Stimulated activated CD8-positive, alpha-beta memory T cell treated with anti-CD3 and anti-CD28 coated beads, Interleukin-2, amount 100 ng/mL, for 1 hour (primary cell): ENCODE measurements around the gene NLRP12.
A peak's percentile ranks its signal among the peaks of the same experiment; 100 is the strongest.
"Not testable (repeated sequence)": the region's sequence is repeated elsewhere in the genome, so short reads cannot be mapped to it uniquely, and the experiment has no call there.

Source experiments
- DNase-seq, 2 donors: peaks; one replicate each; pipeline ENCODE4 v3.0.0-alpha.2; 2020; ENCODE audit warnings: low read depth in 2 of 2

NLRP12 gene, protein sequence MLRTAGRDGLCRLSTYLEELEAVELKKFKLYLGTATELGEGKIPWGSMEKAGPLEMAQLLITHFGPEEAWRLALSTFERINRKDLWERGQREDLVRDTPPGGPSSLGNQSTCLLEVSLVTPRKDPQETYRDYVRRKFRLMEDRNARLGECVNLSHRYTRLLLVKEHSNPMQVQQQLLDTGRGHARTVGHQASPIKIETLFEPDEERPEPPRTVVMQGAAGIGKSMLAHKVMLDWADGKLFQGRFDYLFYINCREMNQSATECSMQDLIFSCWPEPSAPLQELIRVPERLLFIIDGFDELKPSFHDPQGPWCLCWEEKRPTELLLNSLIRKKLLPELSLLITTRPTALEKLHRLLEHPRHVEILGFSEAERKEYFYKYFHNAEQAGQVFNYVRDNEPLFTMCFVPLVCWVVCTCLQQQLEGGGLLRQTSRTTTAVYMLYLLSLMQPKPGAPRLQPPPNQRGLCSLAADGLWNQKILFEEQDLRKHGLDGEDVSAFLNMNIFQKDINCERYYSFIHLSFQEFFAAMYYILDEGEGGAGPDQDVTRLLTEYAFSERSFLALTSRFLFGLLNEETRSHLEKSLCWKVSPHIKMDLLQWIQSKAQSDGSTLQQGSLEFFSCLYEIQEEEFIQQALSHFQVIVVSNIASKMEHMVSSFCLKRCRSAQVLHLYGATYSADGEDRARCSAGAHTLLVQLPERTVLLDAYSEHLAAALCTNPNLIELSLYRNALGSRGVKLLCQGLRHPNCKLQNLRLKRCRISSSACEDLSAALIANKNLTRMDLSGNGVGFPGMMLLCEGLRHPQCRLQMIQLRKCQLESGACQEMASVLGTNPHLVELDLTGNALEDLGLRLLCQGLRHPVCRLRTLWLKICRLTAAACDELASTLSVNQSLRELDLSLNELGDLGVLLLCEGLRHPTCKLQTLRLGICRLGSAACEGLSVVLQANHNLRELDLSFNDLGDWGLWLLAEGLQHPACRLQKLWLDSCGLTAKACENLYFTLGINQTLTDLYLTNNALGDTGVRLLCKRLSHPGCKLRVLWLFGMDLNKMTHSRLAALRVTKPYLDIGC

DNA sequence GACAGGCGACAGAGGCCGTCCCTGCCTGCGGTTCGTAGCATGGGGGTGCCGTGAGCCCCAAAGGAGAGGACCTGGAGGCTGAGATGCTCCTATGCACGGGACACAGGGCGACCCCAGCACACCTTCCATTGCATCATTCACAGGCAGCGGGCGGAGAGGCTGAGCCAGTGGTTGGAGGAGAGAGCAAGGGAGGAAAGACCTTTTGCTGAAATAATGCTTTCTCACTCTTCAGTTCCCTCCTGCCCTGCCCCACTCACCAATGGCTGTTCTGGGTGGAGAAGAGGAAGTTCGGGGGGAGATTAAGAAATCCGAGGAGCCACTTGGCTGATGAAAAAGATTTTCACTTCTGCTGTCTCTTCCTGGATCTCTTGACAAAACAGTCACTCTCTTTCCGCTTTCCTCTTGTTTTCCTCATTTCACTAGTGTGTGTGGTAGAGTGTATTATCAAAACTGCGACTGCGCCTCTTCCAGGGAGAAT, at the start of gene NLRP12:
Gene NLRP12 (minus strand): TSS at position 181 of the 478 bp plus-strand sequence. CDS start 140 bp downstream, at position 41.
- no peak for DNase-seq

DNA sequence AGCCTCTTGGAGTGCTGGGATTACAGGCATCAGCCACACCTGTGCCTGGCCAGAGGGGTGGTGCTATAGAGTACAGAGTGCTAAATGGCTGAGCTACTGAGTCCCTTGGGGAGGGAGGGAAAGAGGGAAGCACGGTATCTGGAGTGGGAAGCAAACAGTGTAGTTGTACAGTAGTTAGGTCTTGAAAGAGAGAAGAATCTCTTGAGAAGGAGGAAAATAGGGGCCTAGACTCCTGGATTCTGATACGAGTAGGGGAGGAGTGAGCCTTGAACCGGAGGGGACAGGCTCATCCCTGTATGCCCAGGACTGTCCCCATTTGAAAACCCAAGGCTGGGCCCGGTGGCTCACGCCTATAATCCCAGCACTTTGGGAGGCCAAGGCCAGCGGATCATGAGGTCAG, 48.6 kb upstream of the NLRP12 start:
- DNase-seq = no peak

DNA sequence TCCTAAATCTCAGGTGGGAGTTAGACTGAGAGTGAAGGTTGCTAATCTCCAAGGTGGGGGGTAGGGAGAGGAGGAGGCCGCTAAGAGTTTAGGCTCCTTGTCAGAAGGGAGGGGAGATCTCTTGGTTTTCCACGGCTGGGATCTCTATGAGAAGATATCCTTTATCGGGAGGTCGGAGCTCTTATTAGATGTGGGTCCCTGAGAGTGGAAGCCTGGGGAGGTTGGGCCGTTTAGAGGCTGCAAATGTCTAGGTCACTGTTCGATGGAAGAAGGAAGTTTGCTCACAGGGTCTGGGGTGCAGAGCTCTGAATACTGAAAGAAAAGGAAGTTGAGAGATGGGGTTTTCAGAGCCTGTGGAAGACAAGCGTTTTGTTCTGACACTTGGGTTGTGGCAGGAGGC, 47.3 kb upstream of the NLRP12 start:
- no peak for DNase-seq

DNA sequence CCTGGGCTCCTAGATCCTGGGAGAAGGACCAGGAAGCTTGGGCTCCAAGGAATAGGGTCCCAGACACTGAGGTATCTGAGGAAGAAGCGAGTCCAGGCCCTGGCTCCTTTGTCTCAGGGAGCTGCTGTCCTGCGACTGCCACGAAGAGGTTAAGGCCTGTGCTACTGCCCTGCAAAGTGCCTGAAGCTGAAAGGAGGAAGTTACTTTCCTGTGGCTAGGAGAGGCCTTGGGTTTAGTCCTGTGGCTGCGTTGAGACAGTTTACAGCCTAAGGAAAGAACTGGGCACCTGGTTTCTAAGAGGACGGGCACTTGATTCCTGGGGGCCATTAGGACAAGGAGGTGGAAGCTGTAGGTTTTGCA, 46.4 kb upstream of the NLRP12 start:
- DNase-seq = no peak

DNA sequence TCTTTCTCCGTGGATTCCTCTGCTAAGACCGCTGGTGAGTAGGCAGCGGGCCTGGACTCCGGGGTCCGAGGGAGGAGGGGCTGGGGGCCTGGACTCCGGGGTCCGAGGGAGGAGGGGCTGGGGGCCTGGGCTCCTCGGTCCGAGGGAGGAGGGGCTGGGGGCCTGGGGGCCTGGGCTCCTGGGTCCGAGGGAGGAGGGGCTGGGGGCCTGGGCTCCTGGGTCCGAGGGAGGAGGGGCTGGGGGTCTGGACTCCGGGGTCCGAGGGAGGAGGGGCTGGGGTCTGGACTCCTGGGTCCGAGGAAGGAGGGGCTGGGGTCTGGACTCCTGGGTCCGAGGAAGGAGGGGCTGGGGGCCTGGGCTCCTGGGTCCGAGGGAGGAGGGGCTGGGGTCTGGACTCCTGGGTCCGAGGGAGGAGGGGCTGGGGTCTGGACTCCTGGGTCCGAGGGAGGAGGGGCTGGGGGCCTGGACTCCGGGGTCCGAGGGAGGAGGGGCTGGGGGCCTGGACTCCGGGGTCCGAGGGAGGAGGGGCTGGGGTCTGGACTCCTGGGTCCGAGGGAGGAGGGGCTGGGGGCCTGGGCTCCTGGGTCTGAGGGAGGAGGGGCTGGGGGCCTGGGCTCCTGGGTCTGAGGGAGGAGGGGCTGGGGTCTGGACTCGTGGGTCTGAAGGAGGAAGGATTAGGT, 45.8 kb upstream of the NLRP12 start:
- DNase-seq = not testable (repeated sequence)

DNA sequence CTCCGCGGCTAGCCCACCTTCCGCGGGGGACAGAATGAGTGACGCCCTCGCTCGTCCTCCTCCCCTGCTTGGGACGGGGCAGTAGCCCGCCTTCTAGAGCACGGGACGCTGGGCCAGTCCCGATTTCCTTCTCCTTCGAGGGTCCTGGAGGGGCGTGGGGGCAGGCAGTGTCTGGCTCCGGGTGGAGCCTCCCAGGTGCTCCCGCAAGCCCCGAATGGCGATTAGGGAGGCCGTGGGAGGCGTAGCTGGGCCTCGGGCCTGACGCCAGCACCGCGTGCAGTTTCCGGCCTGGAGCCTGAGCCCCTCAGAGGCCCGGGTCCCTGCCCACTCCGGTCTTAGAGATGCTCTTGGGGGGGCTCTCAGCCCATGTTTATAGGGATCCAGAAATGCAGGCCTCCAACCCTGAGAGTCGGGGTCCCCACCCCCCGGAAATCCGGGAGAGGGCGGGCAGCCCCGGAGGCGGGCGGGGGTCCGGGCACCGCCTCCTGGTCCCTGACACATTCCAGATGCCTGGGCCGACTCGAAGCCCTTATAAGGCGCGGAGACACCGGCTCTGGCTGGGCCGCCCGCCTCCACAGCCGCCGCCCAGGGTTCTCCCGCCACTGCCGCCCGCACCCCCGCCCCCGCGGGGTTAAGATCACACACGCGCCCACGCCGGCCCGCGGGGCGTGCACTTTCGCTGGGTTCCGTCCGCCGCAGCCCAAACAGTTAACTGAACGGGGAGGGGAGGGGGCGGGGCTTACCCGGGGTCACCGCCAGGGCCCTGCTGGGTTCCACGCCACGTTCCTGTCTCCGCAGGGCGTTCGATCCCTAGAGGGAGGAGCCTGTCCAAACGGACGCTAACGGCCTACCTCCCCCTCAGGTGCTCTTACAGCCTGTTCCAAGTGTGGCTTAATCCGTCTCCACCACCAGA, 45.0 kb upstream of the NLRP12 start:
- DNase-seq = peak; percentile 71 to 81

DNA sequence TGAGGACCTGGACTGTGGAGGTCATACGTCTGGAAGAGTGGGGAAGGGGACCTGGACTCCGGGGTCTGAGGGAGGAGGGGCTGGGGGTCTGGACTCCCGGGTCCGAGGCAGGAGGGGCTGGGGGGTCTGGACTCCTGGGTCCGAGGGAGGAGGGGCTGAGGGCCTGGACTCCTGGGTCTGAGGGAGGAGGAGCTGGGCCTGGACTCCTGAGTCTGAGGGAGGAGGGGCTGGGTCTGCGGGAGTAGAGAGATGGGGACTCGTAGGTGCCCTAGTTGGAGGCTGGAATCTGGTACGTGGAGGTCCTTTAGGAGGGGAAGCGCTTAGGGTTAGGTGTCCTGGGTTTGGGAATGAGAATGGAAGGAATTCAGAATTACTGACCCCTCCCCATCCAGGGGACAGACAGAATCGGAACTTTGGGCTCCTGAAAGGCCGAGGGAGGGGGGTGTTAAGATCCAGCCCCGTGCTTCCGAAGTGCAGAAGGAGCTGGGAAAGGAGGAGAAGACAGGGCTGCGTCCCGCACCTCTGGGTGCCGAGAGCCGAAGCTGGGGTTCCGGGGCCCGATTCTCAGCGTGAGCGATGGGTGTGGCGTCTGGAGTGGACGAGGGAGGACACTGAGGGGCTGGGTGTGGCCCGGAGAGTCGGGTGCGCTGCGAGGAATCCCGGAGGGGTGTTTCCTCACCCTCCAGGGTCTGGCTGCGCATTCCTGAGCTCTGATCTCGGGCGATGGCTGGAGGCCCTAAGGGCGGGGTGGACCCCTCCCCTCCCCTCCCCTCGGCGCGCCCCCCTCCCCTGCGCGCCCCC, 44.2 kb upstream of the NLRP12 start:
- no peak for DNase-seq

DNA sequence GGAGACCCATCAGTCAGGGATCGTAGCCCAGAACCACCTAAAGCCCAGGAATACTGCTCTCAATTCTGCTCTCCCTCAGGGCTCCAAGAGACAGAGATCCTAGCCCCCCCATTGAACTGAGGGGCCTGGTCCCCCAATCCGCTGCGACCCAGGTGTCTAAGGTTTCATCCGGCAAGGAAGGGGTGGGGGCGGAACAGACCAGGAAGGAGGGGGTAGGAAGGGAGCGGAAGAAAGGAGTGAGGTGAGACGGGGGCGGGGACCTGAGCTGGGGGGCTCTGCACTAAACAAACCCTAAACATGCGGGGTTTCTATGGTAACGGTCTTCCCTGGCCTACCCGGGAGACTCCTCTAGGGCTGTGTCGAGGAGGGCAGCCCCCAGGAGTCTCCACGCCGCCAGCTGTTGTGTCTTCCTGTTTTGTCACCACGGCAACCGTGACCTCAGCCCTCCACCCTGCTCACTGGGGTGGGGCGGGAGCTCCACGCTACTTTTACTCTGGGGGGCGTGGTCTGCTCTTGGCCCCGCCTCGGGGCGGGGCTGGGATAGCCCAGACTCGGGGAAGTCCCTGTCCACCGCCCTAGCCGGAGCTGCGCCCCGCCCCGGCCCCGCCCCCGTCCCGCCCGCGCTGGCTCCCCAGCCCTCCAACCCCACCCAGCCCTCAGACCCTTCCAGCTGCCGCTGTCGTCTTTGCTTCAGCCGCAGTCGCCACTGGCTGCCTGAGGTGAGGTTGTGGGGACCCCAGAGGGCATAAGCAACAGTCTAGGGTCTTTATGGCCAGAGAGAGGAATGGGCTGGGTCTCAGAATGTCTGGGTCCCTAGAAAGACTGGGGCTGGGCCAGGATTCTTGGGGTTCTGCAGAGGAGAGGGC, 43.3 kb upstream of the NLRP12 start, which contains the start of gene MYADM:
Gene MYADM (plus strand): TSS at position 659 of the 866 bp plus-strand sequence. CDS start 5,647 bp downstream, outside the sequence.
- peak; percentile 99 to 100 for DNase-seq

DNA sequence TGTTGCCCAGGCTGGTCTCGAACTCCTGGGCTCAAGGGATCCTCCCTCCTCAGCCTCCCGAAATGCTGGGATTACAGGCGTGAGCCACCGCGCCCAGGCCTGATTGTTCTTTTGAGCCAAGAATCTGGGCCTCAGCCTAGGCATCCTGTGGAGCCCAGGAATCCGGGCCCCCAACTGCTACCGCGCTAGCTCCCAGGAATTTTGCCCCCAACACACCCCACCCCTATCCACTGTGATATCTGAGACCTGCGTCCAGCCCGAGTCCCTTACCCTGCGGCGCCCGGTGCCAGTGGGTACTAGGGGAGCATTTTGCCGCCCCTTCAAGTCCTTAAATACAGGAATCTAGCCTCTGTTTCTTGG, 42.7 kb upstream of the NLRP12 start:
- DNase-seq = no peak

DNA sequence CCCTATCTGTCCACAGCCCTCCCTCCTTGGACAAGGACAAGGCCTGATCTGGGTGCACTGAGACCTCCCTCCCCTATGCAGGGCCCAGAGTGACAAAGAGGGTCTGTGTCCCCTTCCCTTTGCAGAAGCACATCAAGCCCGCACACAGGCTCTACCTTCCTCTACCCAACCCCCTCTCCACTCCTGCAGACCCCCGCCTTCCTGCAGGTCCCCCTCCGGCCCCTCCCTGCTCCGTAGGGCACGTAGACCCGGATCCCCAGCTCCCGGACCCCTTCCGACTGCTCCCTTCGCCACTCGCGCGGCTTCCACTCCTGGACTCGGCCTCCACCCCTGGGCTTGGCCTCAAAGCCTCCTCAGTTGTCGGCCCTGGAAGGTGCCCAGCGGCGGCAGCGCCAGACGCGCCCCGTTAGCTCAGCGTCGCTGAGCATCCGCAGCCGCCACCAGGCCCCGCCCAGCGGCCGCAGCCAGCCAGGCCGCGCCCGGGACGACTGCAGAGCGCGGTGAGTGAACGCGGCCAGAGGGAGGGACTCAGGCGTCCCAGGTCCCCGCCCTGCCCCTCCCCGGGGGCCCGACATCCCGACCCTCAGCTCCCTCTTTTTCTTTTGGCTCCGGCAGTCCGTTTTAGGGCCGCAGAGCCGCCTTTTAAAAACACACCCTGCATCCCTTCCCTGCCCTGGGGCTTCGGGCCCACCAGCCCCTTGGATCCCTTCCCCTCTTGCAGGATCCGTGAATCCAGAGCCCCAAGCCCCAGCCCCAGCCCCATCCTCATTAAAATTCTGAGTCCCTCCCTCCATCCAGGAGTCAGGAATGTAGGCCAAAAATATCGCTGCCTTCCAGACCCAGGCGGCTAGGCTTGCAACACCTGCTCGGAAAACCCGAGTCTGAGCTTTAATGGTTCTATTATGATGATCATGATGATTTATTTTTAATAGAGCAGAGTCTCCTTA, 42.1 kb upstream of the NLRP12 start:
- DNase-seq = no peak

DNA sequence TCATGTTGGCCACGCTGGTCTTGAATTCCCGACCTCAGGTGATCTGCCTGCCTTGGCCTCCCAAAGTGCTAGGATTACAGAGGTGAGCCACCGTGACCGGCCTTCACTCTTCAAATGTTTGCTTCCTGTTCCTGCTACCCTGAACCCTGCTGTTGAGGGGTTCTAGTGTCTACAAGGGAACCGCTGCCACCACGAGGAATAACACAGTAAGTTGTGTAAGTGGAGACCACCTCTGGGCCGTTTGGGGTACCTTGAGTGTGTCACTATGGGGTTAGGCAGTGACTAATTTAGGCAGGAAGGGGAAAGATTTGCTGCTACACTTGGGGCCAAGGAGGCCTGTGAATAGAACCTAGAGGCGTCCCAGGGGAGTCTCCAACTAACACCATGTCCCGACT, 41.4 kb upstream of the NLRP12 start:
- no peak for DNase-seq

DNA sequence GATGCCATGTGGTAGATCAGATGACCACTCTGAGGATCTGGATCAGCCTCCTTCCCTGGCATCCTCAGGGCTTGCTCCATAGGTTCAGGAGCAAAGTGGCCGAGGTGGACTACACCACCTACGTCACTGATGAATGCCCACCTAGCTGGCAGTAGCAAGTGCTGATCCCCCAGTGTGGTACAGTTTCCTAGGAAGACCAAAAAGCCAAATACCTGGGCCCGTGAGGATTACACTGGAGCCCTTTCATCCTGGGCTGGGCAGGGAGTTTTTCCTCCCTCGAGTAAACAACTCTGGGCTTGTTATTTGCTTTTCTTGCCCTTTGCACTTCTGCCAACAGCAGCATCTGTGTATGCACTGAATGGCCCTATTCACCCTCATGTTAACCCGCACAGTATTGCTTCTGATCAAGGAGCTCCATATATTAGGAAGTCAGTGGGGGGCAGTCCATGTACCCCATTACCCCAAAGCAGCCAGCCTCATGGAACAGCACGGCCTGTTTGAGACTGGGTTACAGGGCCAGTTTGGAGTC, 40.3 kb upstream of the NLRP12 start:
- no peak for DNase-seq

DNA sequence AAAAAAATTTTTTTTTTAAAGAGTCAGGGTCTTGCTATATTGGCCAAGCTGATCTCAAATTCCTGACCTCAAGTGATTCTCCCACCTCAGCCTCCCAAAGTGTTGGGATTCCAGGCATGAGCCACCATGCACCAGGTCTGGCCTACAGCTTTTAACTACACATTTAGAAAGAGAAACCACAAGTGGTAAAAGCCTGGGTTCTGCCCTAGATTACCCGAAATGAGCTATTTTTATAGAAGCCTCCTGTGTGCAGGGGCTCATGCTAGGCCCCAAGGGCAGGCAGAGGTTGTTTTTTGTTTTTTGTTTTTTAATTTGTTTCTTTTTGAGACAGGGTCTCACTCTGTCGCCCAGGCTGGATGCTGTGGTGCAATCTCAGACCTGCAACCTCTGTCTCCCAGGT, 29.6 kb upstream of the NLRP12 start:
- no peak for DNase-seq

DNA sequence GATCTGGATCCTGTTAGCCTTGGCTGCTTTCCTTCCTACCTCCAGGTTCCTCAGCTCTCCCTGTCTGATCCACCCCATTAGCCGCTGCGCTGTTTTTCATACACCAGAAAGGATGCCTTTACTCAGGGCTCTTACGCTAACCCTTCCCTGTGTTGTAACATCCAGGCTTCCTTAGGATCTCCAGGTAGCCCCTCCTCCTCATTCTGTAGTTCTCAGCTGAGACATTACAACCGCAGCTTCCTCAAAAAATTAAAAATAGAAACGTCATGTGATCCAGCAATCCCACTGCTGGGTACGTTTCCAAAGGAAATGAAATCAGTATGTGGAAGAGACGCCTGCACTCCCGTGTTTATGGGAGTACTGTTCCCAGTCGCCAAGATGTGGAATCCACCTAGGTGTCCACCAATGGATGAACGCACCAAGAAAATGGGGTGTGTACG, 25.1 kb upstream of the NLRP12 start:
- DNase-seq = no peak

DNA sequence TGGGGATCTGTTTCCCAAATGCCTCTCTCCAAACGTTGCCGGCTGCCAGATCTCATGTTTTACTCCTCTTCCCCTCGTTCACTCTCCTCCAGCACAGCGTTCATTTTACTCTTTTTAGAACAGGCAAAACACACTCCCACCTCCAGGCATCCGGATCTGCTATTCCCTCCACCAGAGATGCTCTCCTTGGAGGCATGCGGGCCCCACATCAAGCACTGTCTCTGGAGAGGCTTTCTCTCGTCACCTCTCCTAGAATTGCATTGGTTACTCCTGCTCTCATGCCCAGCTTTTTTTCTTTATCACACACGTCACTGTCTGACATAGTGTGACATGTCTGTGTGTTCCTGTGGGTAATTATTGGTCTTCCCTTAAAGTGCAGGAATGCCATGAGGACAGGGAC, 23.4 kb upstream of the NLRP12 start:
- no peak for DNase-seq

DNA sequence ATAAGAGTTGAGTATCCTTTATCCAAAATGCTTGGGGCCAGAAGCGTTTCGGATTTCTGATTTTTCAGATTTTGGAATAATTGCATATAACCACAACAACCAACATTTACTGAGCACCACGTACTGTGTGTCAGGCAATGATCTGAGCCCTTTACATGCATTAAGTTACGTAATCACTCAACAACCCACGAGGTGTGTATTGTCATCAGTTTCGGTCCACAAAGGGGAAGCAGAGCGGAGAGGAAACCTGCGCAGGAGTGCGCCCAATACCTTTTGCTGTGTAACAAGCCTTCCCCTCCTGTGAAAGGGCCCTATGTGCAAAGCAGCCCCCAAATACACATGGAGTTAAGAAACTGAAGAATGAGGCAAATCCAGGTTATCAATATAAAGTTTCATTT, 20.7 kb upstream of the NLRP12 start:
- DNase-seq = no peak

DNA sequence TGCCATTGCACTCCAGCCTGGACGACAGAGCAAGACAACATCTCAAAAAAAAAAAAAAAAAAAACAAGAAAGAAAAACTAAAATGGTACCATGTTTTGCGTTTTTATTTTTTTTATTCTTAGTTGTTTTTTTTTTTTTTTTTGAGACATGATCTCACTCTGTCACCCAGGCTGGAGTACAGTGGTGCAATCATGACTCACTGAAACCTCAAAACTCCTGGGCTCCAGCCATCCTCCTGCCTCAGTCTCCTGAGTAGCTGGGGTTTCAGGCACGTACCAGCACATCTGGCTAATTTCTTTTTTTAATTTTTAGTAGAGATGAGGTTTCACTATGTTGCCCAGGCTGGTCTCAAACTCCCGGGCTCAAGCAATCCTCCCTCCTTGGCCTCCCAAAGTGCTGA, 16.8 kb upstream of the NLRP12 start:
- not testable (repeated sequence) for DNase-seq
